ENCODE data around the gene TLN1.

TLN1 gene

GRCh38 chr9:35679091-35679490 is 52.9 kb downstream of the TLN1 start:
- no peak for TF ChIP-seq CTCF (IDR thresholded peaks at IDR 0.05; ENCODE audit: borderline replicate concordance, insufficient read depth, low read depth, low read length)

DNA sequence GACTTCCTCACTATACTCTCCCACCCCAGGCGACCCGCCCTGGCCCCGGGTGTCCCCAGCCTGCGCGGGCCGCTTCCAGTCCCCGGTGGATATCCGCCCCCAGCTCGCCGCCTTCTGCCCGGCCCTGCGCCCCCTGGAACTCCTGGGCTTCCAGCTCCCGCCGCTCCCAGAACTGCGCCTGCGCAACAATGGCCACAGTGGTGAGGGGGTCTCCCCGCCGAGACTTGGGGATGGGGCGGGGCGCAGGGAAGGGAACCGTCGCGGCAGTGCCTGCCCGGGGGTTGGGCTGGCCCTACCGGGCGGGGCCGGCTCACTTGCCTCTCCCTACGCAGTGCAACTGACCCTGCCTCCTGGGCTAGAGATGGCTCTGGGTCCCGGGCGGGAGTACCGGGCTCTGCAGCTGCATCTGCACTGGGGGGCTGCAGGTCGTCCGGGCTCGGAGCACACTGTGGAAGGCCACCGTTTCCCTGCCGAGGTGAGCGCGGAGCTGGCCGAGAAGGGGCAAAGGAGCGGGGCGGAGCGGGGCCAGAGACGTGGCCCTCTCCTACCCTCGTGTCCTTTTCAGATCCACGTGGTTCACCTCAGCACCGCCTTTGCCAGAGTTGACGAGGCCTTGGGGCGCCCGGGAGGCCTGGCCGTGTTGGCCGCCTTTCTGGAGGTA is 56.1 kb downstream of the TLN1 start:
- no peak for TF ChIP-seq CTCF (IDR thresholded peaks at IDR 0.05; ENCODE audit: borderline replicate concordance, insufficient read depth, low read depth, low read length)
- no peak overlapping the region for H3K4me3 ChIP-seq (ENCODE audit: low read depth, low read length)

More at GRCh38 chr9:35679091-35679490, 52.9 kb downstream of the TLN1 start:
- no peak overlapping the region for H3K4me3 ChIP-seq (ENCODE audit: low read depth, low read length)

GRCh38 chr9:35675204-35675603 is 56.8 kb downstream of the TLN1 start:
- no peak overlapping the region for H3K4me3 ChIP-seq (ENCODE audit: low read depth, low read length)
- no peak for TF ChIP-seq CTCF (IDR thresholded peaks at IDR 0.05; ENCODE audit: borderline replicate concordance, insufficient read depth, low read depth, low read length)

DNA sequence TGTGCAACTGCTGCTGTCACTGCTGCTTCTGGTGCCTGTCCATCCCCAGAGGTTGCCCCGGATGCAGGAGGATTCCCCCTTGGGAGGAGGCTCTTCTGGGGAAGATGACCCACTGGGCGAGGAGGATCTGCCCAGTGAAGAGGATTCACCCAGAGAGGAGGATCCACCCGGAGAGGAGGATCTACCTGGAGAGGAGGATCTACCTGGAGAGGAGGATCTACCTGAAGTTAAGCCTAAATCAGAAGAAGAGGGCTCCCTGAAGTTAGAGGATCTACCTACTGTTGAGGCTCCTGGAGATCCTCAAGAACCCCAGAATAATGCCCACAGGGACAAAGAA is 58.0 kb downstream of the TLN1 start:
- no peak for TF ChIP-seq CTCF (IDR thresholded peaks at IDR 0.05; ENCODE audit: borderline replicate concordance, insufficient read depth, low read depth, low read length)
- no peak overlapping the region for H3K4me3 ChIP-seq (ENCODE audit: low read depth, low read length)

GRCh38 chr9:35673132-35674024 is 58.6 kb downstream of the TLN1 start, which contains the start of gene CA9:
Gene CA9, plus strand, starts transcription at chr9:35673928. Its CDS starts 32 bp downstream, at chr9:35673960.
- no peak for TF ChIP-seq CTCF (IDR thresholded peaks at IDR 0.05; ENCODE audit: borderline replicate concordance, insufficient read depth, low read depth, low read length)
- H3K4me3 ChIP-seq (ENCODE audit: low read depth, low read length) = no peak within 1 kb of the TSS

GRCh38 chr9:35669331-35670145 is 62.5 kb downstream of the TLN1 start:
- H3K4me3 ChIP-seq (ENCODE audit: low read depth, low read length) = no peak overlapping the region
- TF ChIP-seq CTCF (IDR thresholded peaks at IDR 0.05; ENCODE audit: borderline replicate concordance, insufficient read depth, low read depth, low read length) = no peak

All from GM12875 (cell line).